Measurements from ENCODE around the gene BEAN1.
"Not testable (repeated sequence)": the region's sequence is repeated elsewhere in the genome, so short reads cannot be mapped to it uniquely, and the experiment has no call there.

The BEAN1 gene

GRCh38 chr16:66511602-66512271 lies 84.6 kb downstream of the BEAN1 start:
- H3K27ac ChIP-seq, result peak overlapping the region; percentile 77
- TF ChIP-seq, protein P1, sequence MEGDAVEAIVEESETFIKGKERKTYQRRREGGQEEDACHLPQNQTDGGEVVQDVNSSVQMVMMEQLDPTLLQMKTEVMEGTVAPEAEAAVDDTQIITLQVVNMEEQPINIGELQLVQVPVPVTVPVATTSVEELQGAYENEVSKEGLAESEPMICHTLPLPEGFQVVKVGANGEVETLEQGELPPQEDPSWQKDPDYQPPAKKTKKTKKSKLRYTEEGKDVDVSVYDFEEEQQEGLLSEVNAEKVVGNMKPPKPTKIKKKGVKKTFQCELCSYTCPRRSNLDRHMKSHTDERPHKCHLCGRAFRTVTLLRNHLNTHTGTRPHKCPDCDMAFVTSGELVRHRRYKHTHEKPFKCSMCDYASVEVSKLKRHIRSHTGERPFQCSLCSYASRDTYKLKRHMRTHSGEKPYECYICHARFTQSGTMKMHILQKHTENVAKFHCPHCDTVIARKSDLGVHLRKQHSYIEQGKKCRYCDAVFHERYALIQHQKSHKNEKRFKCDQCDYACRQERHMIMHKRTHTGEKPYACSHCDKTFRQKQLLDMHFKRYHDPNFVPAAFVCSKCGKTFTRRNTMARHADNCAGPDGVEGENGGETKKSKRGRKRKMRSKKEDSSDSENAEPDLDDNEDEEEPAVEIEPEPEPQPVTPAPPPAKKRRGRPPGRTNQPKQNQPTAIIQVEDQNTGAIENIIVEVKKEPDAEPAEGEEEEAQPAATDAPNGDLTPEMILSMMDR (conservative IDR thresholded peaks at IDR 0.05), result no peak

- H3K27ac ChIP-seq, result peak overlapping the region; percentile 77
- TF ChIP-seq, protein P1 (conservative IDR thresholded peaks at IDR 0.05), result no peak
These were observed 85.4 kb downstream of the BEAN1 start for GRCh38 chr16:66512272-66513110.

DNA sequence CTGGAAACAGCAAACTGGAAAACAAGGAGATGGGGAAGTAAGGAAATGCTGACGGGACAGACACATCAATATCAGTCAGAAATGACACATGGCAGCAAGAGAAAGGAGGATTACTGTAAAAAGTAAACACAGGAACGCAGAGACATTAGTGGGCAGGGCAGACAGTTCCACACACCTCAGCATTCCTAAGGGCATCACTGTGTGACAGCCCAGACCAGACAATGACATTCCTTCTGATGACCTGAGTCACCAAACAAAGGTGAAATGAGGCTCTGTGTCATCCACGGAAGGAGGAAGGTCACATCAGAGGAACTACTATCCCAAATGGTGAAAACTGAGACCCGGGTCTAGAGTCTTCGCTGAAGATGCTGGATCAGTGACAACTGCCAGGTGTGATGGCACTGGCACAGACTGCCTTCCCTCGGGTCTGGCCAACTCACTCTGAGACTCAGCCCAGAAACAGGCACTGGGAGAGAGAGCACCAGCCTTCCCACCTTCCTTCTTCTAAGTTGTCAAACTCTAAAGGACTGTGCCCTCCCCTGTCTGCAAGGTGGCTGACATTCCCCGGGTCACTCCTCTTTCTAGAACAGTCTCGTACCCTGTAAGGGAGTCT lies 86.1 kb downstream of the BEAN1 start:
- H3K27ac ChIP-seq, result peak overlapping the region; percentile 77; the same call in 1 of the 2 replicates
- TF ChIP-seq, protein P1 (conservative IDR thresholded peaks at IDR 0.05), result no peak

GRCh38 chr16:66514391-66514790 lies 87.3 kb downstream of the BEAN1 start:
- H3K27ac ChIP-seq, result not testable (repeated sequence)

GRCh38 chr16:66514980-66515595 lies 88.0 kb downstream of the BEAN1 start:
- H3K27ac ChIP-seq, result peak overlapping the region; percentile 98

DNA sequence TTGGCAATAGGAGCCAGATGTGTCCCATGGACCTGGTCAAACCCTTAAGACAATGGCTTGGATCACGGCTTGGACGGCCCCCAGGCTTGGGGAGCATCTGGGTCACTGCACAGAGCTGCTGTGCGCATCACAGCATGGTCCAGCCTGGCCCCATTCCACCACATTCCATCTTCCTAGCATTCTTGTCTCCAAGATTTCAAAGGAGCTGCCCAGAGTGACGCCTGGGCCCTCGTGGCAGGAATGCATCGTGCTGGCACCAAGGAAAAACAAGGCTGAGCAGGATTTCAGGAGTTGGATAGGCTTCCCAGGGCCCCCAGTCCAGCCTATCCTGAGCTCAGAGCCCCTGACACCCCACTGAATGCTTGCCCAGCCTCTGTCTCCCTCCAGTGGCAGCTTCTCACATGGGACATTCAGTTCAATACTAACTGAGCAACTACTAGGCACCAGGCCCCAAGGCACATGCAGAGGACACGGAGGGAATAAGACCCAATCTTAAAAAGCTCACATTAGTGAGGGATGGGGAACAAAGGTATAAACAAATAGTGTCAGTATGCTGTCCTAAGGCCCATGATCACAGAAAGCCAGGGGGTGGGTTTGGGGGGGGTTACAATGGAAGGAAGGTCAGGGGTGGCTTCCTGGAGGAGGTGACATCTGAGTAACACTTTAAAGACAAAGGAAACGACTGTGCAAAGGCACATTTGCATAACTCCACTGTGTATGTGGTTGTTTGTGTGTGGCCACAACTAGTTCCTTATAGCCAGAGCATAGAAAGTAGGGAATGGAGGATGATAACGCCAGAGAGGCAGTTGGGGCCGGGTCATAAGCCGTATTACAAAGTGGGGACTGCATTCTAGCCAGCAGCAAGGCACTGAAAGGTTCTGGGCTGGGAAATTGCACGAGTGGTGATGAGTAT lies 88.8 kb downstream of the BEAN1 start:
- TF ChIP-seq, protein P1 (conservative IDR thresholded peaks at IDR 0.05), result 0 out of 2 replicates have a peak, but pooled peaks have one; percentile 5
- peak overlapping the region; percentile 98 for H3K27ac ChIP-seq

- TF ChIP-seq, protein P1 (conservative IDR thresholded peaks at IDR 0.05), result no peak
- H3K27ac ChIP-seq, result peak overlapping the region; percentile 98
These were observed 89.4 kb downstream of the BEAN1 start for GRCh38 chr16:66516509-66516807.
